ENCODE data around the gene ERGIC1. TPM values are rescaled to one million over a fixed set of nuclear protein-coding genes. Genes with fewer than 3 reads are reported as not detected.

ERGIC1 gene
- total RNA-seq, 1 donor from 2014 or later = 131 TPM

GRCh38 chr5:172923539-172923938 lies 89.5 kb downstream of the ERGIC1 start:
- no peaks in the 10 kb centered on the region for H4K20me1 ChIP-seq (ENCODE audit: insufficient read depth, low read length)
- H3K4me3 Mint-ChIP-seq (ENCODE audit: unreplicated experiment) = no peak overlapping the region
- H3K9ac ChIP-seq (ENCODE audit: low read length) = no peak overlapping the region
- no peaks in the 10 kb centered on the region for H3K79me2 ChIP-seq (ENCODE audit: insufficient read depth, low read length)
- no peak for DNase-seq (ENCODE audit: low read depth)
- H3K4me3 ChIP-seq (ENCODE audit: insufficient read depth, low read depth, low read length) = no peak overlapping the region
- no peak overlapping the region for H3K4me2 ChIP-seq (ENCODE audit: low read length)
- H3K27me3 ChIP-seq (ENCODE audit: insufficient read depth, low read length) = no peaks in the 10 kb centered on the region
- H3K9me3 Mint-ChIP-seq (ENCODE audit: unreplicated experiment) = peaks cover 2% of the 10 kb centered on the region
- H3K36me3 Mint-ChIP-seq (ENCODE audit: low read depth, unreplicated experiment) = peaks cover 24% of the 10 kb centered on the region
- TF ChIP-seq EZH2 (IDR thresholded peaks at IDR 0.05; ENCODE audit: insufficient read depth, low read length) (no peak), CTCF (IDR thresholded peaks at IDR 0.05; ENCODE audit: insufficient read depth, low read depth, low read length) (no peak)
- no peaks in the 10 kb centered on the region for H3K9me3 ChIP-seq (ENCODE audit: insufficient read depth, low read depth, low read length)
- H2AFZ ChIP-seq (ENCODE audit: low read depth, low read length) = no peak overlapping the region
- H3K4me1 ChIP-seq (ENCODE audit: insufficient read depth, low read length) = peaks cover 19% of the 10 kb centered on the region
- peaks cover 13% of the 10 kb centered on the region for H3K4me1 Mint-ChIP-seq (ENCODE audit: low read depth, unreplicated experiment)
- no peak overlapping the region for H3K27ac ChIP-seq (ENCODE audit: low read depth, low read length)
- peaks cover 1% of the 10 kb centered on the region for H3K27me3 Mint-ChIP-seq (ENCODE audit: low read depth, unreplicated experiment)
- no peak overlapping the region for H3K27ac Mint-ChIP-seq (ENCODE audit: unreplicated experiment)
- H3K36me3 ChIP-seq (ENCODE audit: insufficient read depth, low read length) = peaks cover 8% of the 10 kb centered on the region
- no peak for FAIRE-seq

GRCh38 chr5:172925336-172925948 lies 91.4 kb downstream of the ERGIC1 start:
- DNase-seq (ENCODE audit: low read depth) (no peak), FAIRE-seq (no peak)
- no peak overlapping the region for H3K9ac ChIP-seq (ENCODE audit: low read length)
- H3K9me3 Mint-ChIP-seq (ENCODE audit: unreplicated experiment) = peaks cover 4% of the 10 kb centered on the region
- no peak overlapping the region for H3K27ac Mint-ChIP-seq (ENCODE audit: unreplicated experiment)
- TF ChIP-seq EZH2 (IDR thresholded peaks at IDR 0.05; ENCODE audit: insufficient read depth, low read length) = no peak
- no peak for TF ChIP-seq CTCF (IDR thresholded peaks at IDR 0.05; ENCODE audit: insufficient read depth, low read depth, low read length)
- no peaks in the 10 kb centered on the region for H3K27me3 ChIP-seq (ENCODE audit: insufficient read depth, low read length)
- H3K27ac ChIP-seq (ENCODE audit: low read depth, low read length) = no peak overlapping the region
- no peak overlapping the region for H3K4me3 Mint-ChIP-seq (ENCODE audit: unreplicated experiment)
- peaks cover 1% of the 10 kb centered on the region for H3K27me3 Mint-ChIP-seq (ENCODE audit: low read depth, unreplicated experiment)
- no peak overlapping the region for H2AFZ ChIP-seq (ENCODE audit: low read depth, low read length)
- peaks cover 3% of the 10 kb centered on the region for H3K36me3 ChIP-seq (ENCODE audit: insufficient read depth, low read length)
- H3K79me2 ChIP-seq (ENCODE audit: insufficient read depth, low read length) = no peaks in the 10 kb centered on the region
- H3K4me1 Mint-ChIP-seq (ENCODE audit: low read depth, unreplicated experiment) = peaks cover 9% of the 10 kb centered on the region
- H3K36me3 Mint-ChIP-seq (ENCODE audit: low read depth, unreplicated experiment) = peaks cover 31% of the 10 kb centered on the region
- H3K4me2 ChIP-seq (ENCODE audit: low read length) = no peak overlapping the region
- no peak overlapping the region for H3K4me3 ChIP-seq (ENCODE audit: insufficient read depth, low read depth, low read length)
- no peaks in the 10 kb centered on the region for H3K9me3 ChIP-seq (ENCODE audit: insufficient read depth, low read depth, low read length)
- no peaks in the 10 kb centered on the region for H4K20me1 ChIP-seq (ENCODE audit: insufficient read depth, low read length)
- H3K4me1 ChIP-seq (ENCODE audit: insufficient read depth, low read length) = peaks cover 20% of the 10 kb centered on the region

GRCh38 chr5:172926008-172926523 lies 92.0 kb downstream of the ERGIC1 start:
- Histone ChIP-seq H3K79me2 (ENCODE audit: insufficient read depth, low read length) (no peaks in the 10 kb centered on the region), H3K4me3 (ENCODE audit: insufficient read depth, low read depth, low read length) (no peak overlapping the region), H2AFZ (ENCODE audit: low read depth, low read length) (no peak overlapping the region), H3K9me3 (ENCODE audit: insufficient read depth, low read depth, low read length) (no peaks in the 10 kb centered on the region), H3K4me2 (ENCODE audit: low read length) (no peak overlapping the region), H3K27me3 (ENCODE audit: insufficient read depth, low read length) (no peaks in the 10 kb centered on the region), H3K27ac (ENCODE audit: low read depth, low read length) (peak overlapping the region; percentile 21), H3K9ac (ENCODE audit: low read length) (no peak overlapping the region), H3K4me1 (ENCODE audit: insufficient read depth, low read length) (peaks cover 21% of the 10 kb centered on the region), H4K20me1 (ENCODE audit: insufficient read depth, low read length) (no peaks in the 10 kb centered on the region), H3K36me3 (ENCODE audit: insufficient read depth, low read length) (peaks cover 3% of the 10 kb centered on the region)
- peaks cover 31% of the 10 kb centered on the region for H3K36me3 Mint-ChIP-seq (ENCODE audit: low read depth, unreplicated experiment)
- H3K4me1 Mint-ChIP-seq (ENCODE audit: low read depth, unreplicated experiment) = peaks cover 12% of the 10 kb centered on the region
- H3K27me3 Mint-ChIP-seq (ENCODE audit: low read depth, unreplicated experiment) = peaks cover 1% of the 10 kb centered on the region
- peaks cover 4% of the 10 kb centered on the region for H3K9me3 Mint-ChIP-seq (ENCODE audit: unreplicated experiment)
- no peak overlapping the region for H3K4me3 Mint-ChIP-seq (ENCODE audit: unreplicated experiment)
- FAIRE-seq (no peak), DNase-seq (ENCODE audit: low read depth) (no peak)
- no peak overlapping the region for H3K27ac Mint-ChIP-seq (ENCODE audit: unreplicated experiment)
- TF ChIP-seq EZH2 (IDR thresholded peaks at IDR 0.05; ENCODE audit: insufficient read depth, low read length) (no peak), CTCF (IDR thresholded peaks at IDR 0.05; ENCODE audit: insufficient read depth, low read depth, low read length) (no peak)

Measured in astrocyte (in vitro differentiated cells and primary cell).